ENCODE measurements around the gene C3orf85.

C3orf85 gene

GRCh38 chr3:109149078-109149477 is 12.6 kb downstream of the C3orf85 start:
- in situ Hi-C loops (cut with MboI; ENCODE audit: low sequenced_read_pairs): no loop called here

- in situ Hi-C loops (cut with MboI; ENCODE audit: low sequenced_read_pairs): no loop called here
Measured at GRCh38 chr3:109152320-109152719, 15.8 kb downstream of the C3orf85 start.

GRCh38 chr3:109154979-109155378 is 18.5 kb downstream of the C3orf85 start:
- in situ Hi-C loops (cut with MboI; ENCODE audit: low sequenced_read_pairs): no loop called here

- in situ Hi-C loops (cut with MboI; ENCODE audit: low sequenced_read_pairs): no loop called here
Measured at GRCh38 chr3:109155828-109156227, 19.3 kb downstream of the C3orf85 start.

- in situ Hi-C loops (cut with MboI; ENCODE audit: low sequenced_read_pairs): no loop called here
Measured at GRCh38 chr3:109161487-109162123, 25.1 kb downstream of the C3orf85 start.

GRCh38 chr3:109165905-109166304 is 29.4 kb downstream of the C3orf85 start:
- in situ Hi-C loops (cut with MboI; ENCODE audit: low sequenced_read_pairs): no loop called here

GRCh38 chr3:109171479-109171878 is 35.0 kb downstream of the C3orf85 start:
- in situ Hi-C loops (cut with MboI; ENCODE audit: low sequenced_read_pairs): no loop called here

GRCh38 chr3:109175411-109175810 is 38.9 kb downstream of the C3orf85 start:
- in situ Hi-C loops (cut with MboI; ENCODE audit: low sequenced_read_pairs): no loop called here

GRCh38 chr3:109176726-109177125 is 40.2 kb downstream of the C3orf85 start:
- in situ Hi-C loops (cut with MboI; ENCODE audit: low sequenced_read_pairs): no loop called here

GRCh38 chr3:109177908-109178307 is 41.4 kb downstream of the C3orf85 start:
- in situ Hi-C loops (cut with MboI; ENCODE audit: low sequenced_read_pairs): no loop called here

GRCh38 chr3:109178708-109179107 is 42.2 kb downstream of the C3orf85 start:
- in situ Hi-C loops (cut with MboI; ENCODE audit: low sequenced_read_pairs): no loop called here

- in situ Hi-C loops (cut with MboI; ENCODE audit: low sequenced_read_pairs): no loop called here
Measured at GRCh38 chr3:109184726-109185125, 48.2 kb downstream of the C3orf85 start.

GRCh38 chr3:109187390-109187789 is 50.9 kb downstream of the C3orf85 start:
- in situ Hi-C loops (cut with MboI; ENCODE audit: low sequenced_read_pairs): no loop called here

GRCh38 chr3:109188741-109189140 is 52.2 kb downstream of the C3orf85 start:
- in situ Hi-C loops (cut with MboI; ENCODE audit: low sequenced_read_pairs): no loop called here

GRCh38 chr3:109191421-109191820 is 54.9 kb downstream of the C3orf85 start:
- in situ Hi-C loops (cut with MboI; ENCODE audit: low sequenced_read_pairs): no loop called here

- in situ Hi-C loops (cut with MboI; ENCODE audit: low sequenced_read_pairs): no loop called here
Measured at GRCh38 chr3:109195815-109196214, 59.3 kb downstream of the C3orf85 start.
